K562 (cell line): Measurements from ENCODE around the gene PLPPR1. TPM values are rescaled to one million over a fixed set of nuclear protein-coding genes. Genes with fewer than 3 reads are reported as not detected.

Source experiments
- ATAC-seq: fragments of 200-7000 bp; cut with Tn5 transposase; 3 replicates; pipeline ENCODE4 v1.9.1; 2020; ENCODE audit warnings: moderate library complexity
- BruUV-seq: library from RNA; stranded (reverse); fragments of 400-500 nt; replicated peaks from 2 replicates; lab custom pipeline; 2021; lab: Mats Ljungman, UMichigan
- CTCF ChIA-PET: fragments of 300-600 bp; formaldehyde crosslinking; extraction: SDS; loops from one replicate; lab custom pipeline; 2021; ENCODE audit warnings: low intra/inter-chr PET ratio; lab: Yijun Ruan, JAX
- POLR2A ChIA-PET: fragments of 300-600, 350-650 bp; sonication (Branson Sonifier 250); formaldehyde crosslinking; extraction: SDS; loops from one replicate; lab custom pipeline; 2021; ENCODE audit warnings: antibody characterized with exemption, inconsistent platforms; lab: Yijun Ruan, JAX
- DNase-seq, 4 experiments: peaks; one replicate each; pipeline versions ENCODE4 v3.0.0 to v3.0.0-alpha.2; 2011 to 2018; ENCODE audit warnings: low spot score in 3 of 4, mixed read lengths in 3 of 4; ENCODE audit errors: extremely low read depth in 1 of 4
- FAIRE-seq: peaks from 2 replicates; lab custom pipeline; 2011; peaks lifted over from hg19 to GRCh38; lab: Jason Lieb, UNC
- H2AFZ ChIP-seq: 2 replicates; pipeline ENCODE4 v1.6.0; 2011; ENCODE audit warnings: low read depth, low read length, control low read depth, inconsistent platforms
- H3K27ac ChIP-seq: fragments of 200-600 bp; 3 replicates; pipeline ENCODE4 v1.8.0; 2011; ENCODE audit warnings: low read depth, mild to moderate bottlenecking, control low read depth, inconsistent platforms, low read length, moderate library complexity, mixed read lengths; ENCODE audit errors: extremely low read depth
- H3K27me3 ChIP-seq, 2 experiments: fragments of 300-600 bp in 1 of 2; 2 replicates in 1 of 2; 3 replicates in 1 of 2; pipeline versions ENCODE4 v1.6.0 to v1.8.0; 2011; ENCODE audit warnings: inconsistent platforms in 2 of 2, low read length in 2 of 2, mild to moderate bottlenecking in 1 of 2, mixed read lengths in 1 of 2, moderate library complexity in 1 of 2; ENCODE audit not compliant: control insufficient read depth in 2 of 2, insufficient read depth in 2 of 2
- H3K36me3 ChIP-seq: fragments of 300-600 bp; 3 replicates; pipeline ENCODE4 v1.8.0; 2011; ENCODE audit warnings: mild to moderate bottlenecking, low read length, inconsistent platforms; ENCODE audit not compliant: control insufficient read depth, insufficient read depth
- H3K4me1 ChIP-seq, 2 experiments: fragments of 200-600 bp in 1 of 2; replicated peaks in 1 of 2; 2 replicates in 1 of 2; 3 replicates in 1 of 2; pipeline versions ENCODE4 v1.5.1 to v1.8.0; 2011; ENCODE audit warnings: inconsistent platforms in 2 of 2, low read length in 2 of 2, mild to moderate bottlenecking in 1 of 2, mixed read lengths in 1 of 2, moderate library complexity in 1 of 2; ENCODE audit not compliant: control insufficient read depth in 2 of 2, insufficient read depth in 2 of 2
- H3K4me2 ChIP-seq: 2 replicates; pipeline ENCODE4 v1.6.1; 2011; ENCODE audit warnings: low read length, control low read depth, inconsistent platforms, mixed read lengths; ENCODE audit not compliant: insufficient read depth
- H3K4me3 ChIP-seq: fragments of 200-600 bp; sonication (generic), shearing (Covaris generic); 2 replicates; pipeline ENCODE4 v1.5.1; 2016; ENCODE audit warnings: control low read depth, inconsistent platforms
- H3K79me2 ChIP-seq: fragments of 200-600 bp; 3 replicates; pipeline ENCODE4 v1.8.0; 2011; ENCODE audit warnings: low read length, inconsistent platforms; ENCODE audit not compliant: control insufficient read depth, insufficient read depth
- H3K9ac ChIP-seq, 2 experiments: 2 replicates each; pipeline versions ENCODE4 v1.6.0 to v1.6.1; 2011; ENCODE audit warnings: low read depth in 2 of 2, low read length in 2 of 2, control low read depth in 1 of 2, inconsistent platforms in 1 of 2, mild to moderate bottlenecking in 1 of 2, mixed read lengths in 1 of 2; ENCODE audit not compliant: insufficient read depth in 1 of 2
- H3K9me1 ChIP-seq: one replicate; pipeline ENCODE4 v1.6.0; 2011; ENCODE audit warnings: inconsistent platforms, mild to moderate bottlenecking, low read length, moderate library complexity; ENCODE audit not compliant: control insufficient read depth, insufficient read depth
- H3K9me3 ChIP-seq: replicated peaks from 2 replicates; pipeline ENCODE4 v1.5.1; 2011; ENCODE audit warnings: low read depth, low read length, inconsistent platforms; ENCODE audit not compliant: control insufficient read depth, insufficient read depth
- H4K20me1 ChIP-seq: replicated peaks from 2 replicates; pipeline ENCODE4 v1.6.1; 2011; ENCODE audit warnings: low read length, inconsistent platforms, mixed read lengths; ENCODE audit not compliant: control insufficient read depth, insufficient read depth
- CLOCK ChIP-seq: fragments of 250-450 bp; sonication (Bioruptor Pico); IDR thresholded peaks from 2 replicates; pipeline ENCODE4 v1.4.0; 2020; ENCODE audit warnings: mild to moderate bottlenecking, moderate library complexity, borderline replicate concordance
- FOXA3 ChIP-seq, 2 experiments: fragments of 450-650 bp in 1 of 2; sonication (generic) in 1 of 2; formaldehyde crosslinking; IDR thresholded peaks in 1 of 2; conservative IDR thresholded peaks in 1 of 2; 2 replicates each; pipeline versions ENCODE4 v1.4.0 to v1.8.0; 2020 to 2022; ENCODE audit warnings: mild to moderate bottlenecking in 2 of 2, missing genetic modification reagents in 1 of 2
- GATAD2A ChIP-seq: fragments of 450-650 bp; IDR thresholded peaks from 2 replicates; pipeline ENCODE4 v1.6.1; 2017
- KHSRP ChIP-seq: fragments of 450-650 bp; IDR thresholded peaks from 2 replicates; pipeline ENCODE4 v1.6.1; 2017
- MTF1 ChIP-seq: fragments of 250-450 bp; sonication (Bioruptor Pico); IDR thresholded peaks from 2 replicates; pipeline ENCODE4 v1.9.0; 2021; ENCODE audit warnings: moderate library complexity, mild to moderate bottlenecking, inconsistent platforms, borderline replicate concordance
- PHB2 ChIP-seq: fragments of 450-650 bp; IDR thresholded peaks from 2 replicates; pipeline ENCODE4 v1.6.1; 2017; ENCODE audit warnings: low read depth
- POLR2A ChIP-seq: fragments of 450-650 bp; conservative IDR thresholded peaks from 2 replicates; pipeline ENCODE4 v1.6.1; 2016
- SP1 ChIP-seq: sonication (generic); formaldehyde crosslinking; IDR thresholded peaks from 2 replicates; pipeline ENCODE4 v1.8.1; 2022; ENCODE audit warnings: mild to moderate bottlenecking, missing genetic modification reagents
- XRCC5 ChIP-seq: fragments of 200-400 bp; formaldehyde crosslinking; IDR thresholded peaks from 2 replicates; pipeline ENCODE4 v1.6.1; 2017; ENCODE audit warnings: low read depth, mild to moderate bottlenecking, low read length
- ZNF175 ChIP-seq: fragments of 200-800 bp; sonication (Bioruptor generic); IDR thresholded peaks from 2 replicates; pipeline ENCODE4 v1.6.1; 2016; ENCODE audit warnings: low read depth, mild to moderate bottlenecking, missing genetic modification characterization, missing compliant biosample characterization
- ZNF75A ChIP-seq: fragments of 450-650 bp; formaldehyde crosslinking; IDR thresholded peaks from 2 replicates; pipeline ENCODE4 v1.4.0; 2020; ENCODE audit warnings: mild to moderate bottlenecking
- WGBS: fragments of 100-300 bp; shearing (Covaris generic); methylation state at CpG from one replicate; pipeline ENCODE4 v1.1.6; 2016; ENCODE audit warnings: low coverage, mixed read lengths; ENCODE audit not compliant: insufficient coverage; ENCODE audit errors: missing lambda C conversion rate; 5-methylcytosine and 5-hydroxymethylcytosine counted together
- in situ Hi-C: fragments of 300-500 bp; cut with MboI; formaldehyde crosslinking; loops from 4 replicates; pipeline ENCODE4 v1.15.0; 2018; ENCODE audit warnings: inconsistent platforms, mixed read lengths
- intact Hi-C: fragments of 100-400 bp; cut with micrococcal nuclease; formaldehyde crosslinking; loops from 2 replicates; pipeline ENCODE4 v1.14.2; 2022
- polyA plus RNA-seq, 8 experiments: library from polyadenylated mRNA; depleted of rRNA in 4 of 8; stranded (reverse) in 5 of 8; unstranded in 3 of 8; fragments of >200 nt; fragmentation: Nextera tagmentation in 2 of 8; fragmentation: Illumina TruSeq in 1 of 8; extraction: Ambion mirVana in 2 of 8; extraction: Trizol in 1 of 8; gene quantifications; 2 replicates each; pipeline versions ENCODE4 v1.2.1 to v1.2.3, GENCODE V29; 2011 to 2014; ENCODE audit warnings: inconsistent platforms in 1 of 8, missing spikeins in 1 of 8
- total RNA-seq, 7 experiments: library from RNA; depleted of rRNA in 6 of 7; stranded (reverse); fragments of >200 nt in 6 of 7; fragmentation: Illumina TruSeq in 2 of 7; extraction: Trizol in 2 of 7; gene quantifications; 2 replicates each; pipeline versions ENCODE4 v1.2.1 to v1.2.3, GENCODE V29; 2011 to 2021; ENCODE audit warnings: low replicate concordance in 1 of 7
- TF ChIP-seq, protein P1 (sequence below): fragments of 250-450 bp; sonication (Bioruptor Pico); IDR thresholded peaks from 2 replicates; pipeline ENCODE4 v1.6.1; 2021; ENCODE audit warnings: mild to moderate bottlenecking
- TF ChIP-seq, protein P2 (sequence below): fragments of 250-450 bp; sonication (Bioruptor Pico); IDR thresholded peaks from 2 replicates; pipeline ENCODE4 v1.5.0; 2021

Gene PLPPR1
- total and polyA plus RNA-seq, 9 of the 15 experiments (the other 6 are each of a cell fraction or from before 2014, with no cell fraction given), result not detected

DNA sequence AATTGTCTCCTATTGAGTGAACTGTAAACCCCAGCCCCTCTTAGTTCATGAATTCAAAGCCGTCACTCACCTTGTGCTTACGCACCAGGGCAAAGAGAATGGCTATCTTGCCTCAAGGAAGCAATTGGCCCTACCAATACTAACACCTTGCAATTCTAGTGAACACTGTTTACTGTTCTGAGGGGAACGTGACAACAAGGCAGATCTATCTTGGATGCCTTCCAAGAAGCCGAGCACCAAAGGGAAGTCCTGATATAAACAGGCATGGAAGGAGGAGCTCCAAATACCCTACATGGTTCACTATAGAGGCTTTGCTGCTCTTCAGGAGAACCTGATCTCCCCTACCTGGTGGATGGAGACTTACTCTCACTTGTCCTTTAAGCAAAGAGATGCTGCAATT, 1.7 kb upstream of the PLPPR1 start (continued):
- TF ChIP-seq, protein P1, sequence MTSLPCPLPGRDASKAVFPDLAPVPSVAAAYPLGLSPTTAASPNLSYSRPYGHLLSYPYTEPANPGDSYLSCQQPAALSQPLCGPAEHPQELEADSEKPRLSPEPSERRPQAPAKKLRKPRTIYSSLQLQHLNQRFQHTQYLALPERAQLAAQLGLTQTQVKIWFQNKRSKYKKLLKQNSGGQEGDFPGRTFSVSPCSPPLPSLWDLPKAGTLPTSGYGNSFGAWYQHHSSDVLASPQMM, result no peak
- no peak for TF ChIP-seq POLR2A
- TF ChIP-seq PHB2, result no peak
- no peak for TF ChIP-seq CLOCK (CRISPR knock-in tag)
- no peak for TF ChIP-seq MTF1
- no peak for TF ChIP-seq KHSRP
- no peak for TF ChIP-seq SP1 (CRISPR knock-in tag)
- TF ChIP-seq ZNF75A (CRISPR knock-in tag), result no peak

GRCh38 chr9:101027236-101027635, 1.3 kb upstream of the PLPPR1 start:
- Histone ChIP-seq H2AFZ (no peak overlapping the region), H3K9me3 (no peaks in the 10 kb centered on the region), H3K4me3 (no peak overlapping the region), H3K4me1 (no peaks in the 10 kb centered on the region; a peak in 2 of 5 replicates), H3K9me1 (no peaks in the 10 kb centered on the region), H3K27ac (no peak overlapping the region), H3K4me2 (no peak overlapping the region), H3K79me2 (no peaks in the 10 kb centered on the region), H3K36me3 (no peaks in the 10 kb centered on the region), H3K9ac (no peak overlapping the region), H4K20me1 (no peaks in the 10 kb centered on the region), H3K27me3 (no peaks in the 10 kb centered on the region; a peak in 1 of 5 replicates)
- in situ Hi-C loops (no loop called here), intact Hi-C loops (no loop called here)
- no peak for TF ChIP-seq FOXA3 (CRISPR knock-in tag; conservative IDR thresholded peaks at IDR 0.05 in 1 of 2, IDR thresholded peaks at IDR 0.05 in 1 of 2)
- no peak for TF ChIP-seq ZNF175 (CRISPR knock-in tag)
- TF ChIP-seq XRCC5, result no peak
- TF ChIP-seq, protein P2, sequence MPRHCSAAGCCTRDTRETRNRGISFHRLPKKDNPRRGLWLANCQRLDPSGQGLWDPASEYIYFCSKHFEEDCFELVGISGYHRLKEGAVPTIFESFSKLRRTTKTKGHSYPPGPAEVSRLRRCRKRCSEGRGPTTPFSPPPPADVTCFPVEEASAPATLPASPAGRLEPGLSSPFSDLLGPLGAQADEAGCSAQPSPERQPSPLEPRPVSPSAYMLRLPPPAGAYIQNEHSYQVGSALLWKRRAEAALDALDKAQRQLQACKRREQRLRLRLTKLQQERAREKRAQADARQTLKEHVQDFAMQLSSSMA (CRISPR knock-in tag), result no peak
- no peak for TF ChIP-seq GATAD2A
- ATAC-seq, result no peak
- 0% methylated on average over 2 of the region's 2 CpGs for WGBS
- CTCF ChIA-PET, result no interaction called here
- BruUV-seq, result no TSS peak
- no peak for DNase-seq
- POLR2A ChIA-PET, result no interaction called here
- no peak for FAIRE-seq
